Activated T-helper 9 cell treated with anti-CD3 and anti-CD28 coated beads, Interleukin-2, amount 50 U/mL, for 16 hours (primary cell): ENCODE results near the gene DAB1.
"Not testable (repeated sequence)": the region's sequence is repeated elsewhere in the genome, so short reads cannot be mapped to it uniquely, and the experiment has no call there.

ENCODE experiments used
- DNase-seq: peaks from one replicate; pipeline ENCODE4 v3.0.0-alpha.2; 2020; ENCODE audit warnings: low read depth

Gene DAB1

GRCh38 chr1:57118948-57119603 lies 304.8 kb downstream of the DAB1 start:
- DNase-seq = no peak

- no peak for DNase-seq
Observed at GRCh38 chr1:57117753-57118152, 306.1 kb downstream of the DAB1 start.

- no peak for DNase-seq
Observed at GRCh38 chr1:57116871-57117270, 307.0 kb downstream of the DAB1 start.

- DNase-seq = no peak
Observed at GRCh38 chr1:57115030-57115614, 308.7 kb downstream of the DAB1 start.

GRCh38 chr1:57112148-57112547 lies 311.7 kb downstream of the DAB1 start:
- DNase-seq = no peak

GRCh38 chr1:57111175-57111574 lies 312.7 kb downstream of the DAB1 start:
- DNase-seq = no peak

- DNase-seq = no peak
Observed at GRCh38 chr1:57109883-57110282, 314.0 kb downstream of the DAB1 start.

- no peak for DNase-seq
Observed at GRCh38 chr1:57109247-57109646, 314.6 kb downstream of the DAB1 start.

- DNase-seq = no peak
Observed at GRCh38 chr1:57106296-57106695, 317.6 kb downstream of the DAB1 start.

- DNase-seq = no peak
Observed at GRCh38 chr1:57102561-57103326, 321.1 kb downstream of the DAB1 start.

GRCh38 chr1:57101209-57101608 lies 322.7 kb downstream of the DAB1 start:
- no peak for DNase-seq

- no peak for DNase-seq
Observed at GRCh38 chr1:57094749-57095148, 329.1 kb downstream of the DAB1 start.

- DNase-seq = no peak
Observed at GRCh38 chr1:57093122-57093521, 330.7 kb downstream of the DAB1 start.

GRCh38 chr1:57091642-57092041 lies 332.2 kb downstream of the DAB1 start:
- no peak for DNase-seq

- DNase-seq = no peak
Observed at GRCh38 chr1:57089855-57090254, 334.0 kb downstream of the DAB1 start.

- no peak for DNase-seq
Observed at GRCh38 chr1:57089221-57089620, 334.6 kb downstream of the DAB1 start.

GRCh38 chr1:57088653-57089052 lies 335.2 kb downstream of the DAB1 start:
- DNase-seq = no peak

GRCh38 chr1:57087660-57088059 lies 336.2 kb downstream of the DAB1 start:
- not testable (repeated sequence) for DNase-seq

- DNase-seq = no peak
Observed at GRCh38 chr1:57086154-57086553, 337.7 kb downstream of the DAB1 start.

- no peak for DNase-seq
Observed at GRCh38 chr1:57084701-57085100, 339.2 kb downstream of the DAB1 start.

- DNase-seq = no peak
Observed at GRCh38 chr1:57082711-57083439, 341.0 kb downstream of the DAB1 start.

- no peak for DNase-seq
Observed at GRCh38 chr1:57079454-57080157, 344.3 kb downstream of the DAB1 start.
